Spleen (tissue), 7 donors: ENCODE results near the gene TRABD2B.

ENCODE experiments used
- CTCF ChIP-seq, 11 experiments: fragments of 200-600 bp in 7 of 11; fragments of 450-650 bp in 4 of 11; sonication (generic) in 4 of 11; IDR thresholded peaks in 8 of 11; conservative IDR thresholded peaks in 3 of 11; 1 replicate in 7 of 11; 2 replicates in 4 of 11; pipeline versions ENCODE4 v1.4.0 to v1.8.0; 2016 to 2021; ENCODE audit warnings: antibody characterized with exemption in 11 of 11, inconsistent platforms in 4 of 11, mild to moderate bottlenecking in 1 of 11
- POLR2A ChIP-seq, 3 donors: fragments of 450-650 bp; IDR thresholded peaks; one replicate each; pipeline ENCODE4 v1.5.1; 2017; ENCODE audit warnings: antibody characterized with exemption in 3 of 3, mild to moderate bottlenecking in 1 of 3
- donor health status: DM: no; HTN: no; CAD: no; lungs with moderate emphysema.
- donor health status: DM: no; HTN: no; CAD: no.
- donor health status: DM: no; HTN: no; CAD: no.

DNA sequence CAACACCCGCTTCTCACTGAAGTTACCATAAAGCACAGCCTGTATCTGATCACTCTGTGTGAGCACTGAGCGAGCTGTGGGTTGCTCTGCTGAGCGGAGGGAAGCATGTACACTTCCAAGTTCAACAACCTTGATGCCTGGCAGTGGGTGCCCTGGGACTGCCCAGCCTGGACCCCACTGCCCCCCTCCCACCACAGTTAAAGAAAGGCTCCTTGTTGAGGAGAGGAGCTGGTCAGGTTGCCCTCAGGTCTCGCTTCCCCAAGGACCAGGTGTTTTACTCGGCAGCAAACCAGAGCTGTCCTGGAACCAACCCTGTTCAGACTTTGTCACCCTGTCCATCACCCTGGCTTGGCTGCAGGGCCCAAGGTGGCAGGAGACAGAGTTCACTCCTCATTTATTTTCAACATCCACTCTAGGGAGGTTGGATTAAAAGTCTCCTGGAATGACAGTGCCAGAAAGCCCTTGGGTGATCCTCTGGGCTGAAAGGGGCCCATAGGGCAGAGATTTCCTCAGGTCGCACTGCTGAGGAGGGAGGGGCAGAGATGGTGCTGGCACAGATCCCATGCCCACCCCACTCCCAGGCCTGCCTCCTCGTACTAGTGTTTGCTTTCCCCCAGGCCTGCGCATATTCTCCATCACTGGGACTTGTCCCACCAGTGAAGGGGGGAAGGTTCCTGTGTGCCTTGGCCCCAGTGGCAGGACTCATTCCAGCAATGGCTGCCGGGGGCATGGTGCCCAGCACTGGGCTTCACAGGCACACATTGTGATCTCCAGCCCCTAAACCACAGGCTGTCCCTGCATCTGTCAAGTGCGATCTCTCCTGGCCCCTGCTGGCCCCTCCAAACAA, 101.7 kb downstream of the TRABD2B start:
- TF ChIP-seq POLR2A (IDR thresholded peaks at IDR 0.05) (no peak), CTCF (IDR thresholded peaks at IDR 0.05 in 8 of 11, conservative IDR thresholded peaks at IDR 0.05 in 3 of 11) (no peak)
